Right lobe of liver (tissue), 6 donors: Measurements from ENCODE around the gene MINAR1. TPM values are rescaled to one million over a fixed set of nuclear protein-coding genes. Genes with fewer than 3 reads are reported as not detected.

Experiments used
- ATAC-seq, 4 donors: fragments of 200-7000 bp; cut with Tn5 transposase; one replicate each; pipeline ENCODE4 v1.9.1; 2020; ENCODE audit warnings: mild to moderate bottlenecking in 4 of 4, moderate library complexity in 4 of 4
- DNase-seq, 3 donors: peaks; one replicate each; pipeline ENCODE4 v3.0.0-alpha.2; 2020
- H3K27ac ChIP-seq, 3 donors: fragments of 200-600 bp; one replicate each; pipeline ENCODE4 v1.8.0; 2022
- H3K27me3 ChIP-seq, 2 donors: fragments of 200-600 bp; one replicate each; pipeline ENCODE4 v1.8.0; 2022
- H3K36me3 ChIP-seq, 4 donors: fragments of 200-600 bp; sonication (generic) in 1 of 4; one replicate each; pipeline versions ENCODE4 v1.5.1 to v1.8.0; 2017 to 2022; ENCODE audit warnings: control low read depth in 1 of 4
- H3K4me1 ChIP-seq, 4 donors: fragments of 200-600 bp; sonication (generic) in 1 of 4; one replicate each; pipeline versions ENCODE4 v1.5.1 to v1.8.0; 2017 to 2022; ENCODE audit warnings: control low read depth in 1 of 4
- H3K4me3 ChIP-seq, 3 donors: fragments of 200-600 bp; one replicate each; pipeline ENCODE4 v1.8.0; 2022
- H3K9me3 ChIP-seq, 4 donors: fragments of 200-600 bp; sonication (generic) in 1 of 4; one replicate each; pipeline versions ENCODE4 v1.5.1 to v1.8.0; 2017 to 2022; ENCODE audit warnings: control low read depth in 1 of 4
- CTCF ChIP-seq, 4 donors: fragments of 200-600 bp in 3 of 4; fragments of 450-650 bp in 1 of 4; IDR thresholded peaks; one replicate each; pipeline versions ENCODE4 v1.5.1 to v1.8.0; 2016 to 2022; ENCODE audit warnings: antibody characterized with exemption in 4 of 4, mild to moderate bottlenecking in 2 of 4
- POLR2A ChIP-seq: fragments of 450-650 bp; IDR thresholded peaks from one replicate; pipeline ENCODE4 v1.6.1; 2017; ENCODE audit warnings: antibody characterized with exemption, mild to moderate bottlenecking
- WGBS: methylation state at CpG from one replicate; pipeline ENCODE4 v1.1.6; 2018; ENCODE audit warnings: low coverage, low lambda C conversion rate; ENCODE audit not compliant: insufficient coverage; ENCODE audit errors: missing lambda C conversion rate; 5-methylcytosine and 5-hydroxymethylcytosine counted together
- intact Hi-C, 2 donors: fragments of 100-400 bp; cut with DNase I; formaldehyde crosslinking; loops; one replicate each; pipeline versions ENCODE4 v1.11.2 to v1.14.1; 2022
- total RNA-seq, 6 experiments: library from RNA; depleted of rRNA in 2 of 6; stranded (reverse); fragments of >200 nt in 2 of 6; fragmentation: NEBNext Ultra II Directional in 3 of 6; extraction: Animal tissue kit (Norgen Biotek cat#: 25700) in 3 of 6; gene quantifications; one replicate each; pipeline versions ENCODE4 v1.1.0 to v1.2.4, GENCODE V29; 2016 to 2023
- donor health status: DM: no; HTN: yes; CAD: no.
- donor health status: DM: no; HTN: no; CAD: no.
- donor health status: DM: no; HTN: no; CAD: no.
- donor health status: DM: no; HTN: yes; CAD: no.
- donor health status: DM: no; HTN: yes; CAD: no.

The MINAR1 gene
- total RNA-seq, 6 experiments from 2014 or later: 0.06 to 0.12 (median 0.07) TPM; not detected in 3

- TF ChIP-seq CTCF (IDR thresholded peaks at IDR 0.05) (no peak), POLR2A (no peak)
- Histone ChIP-seq H3K4me3 (no peak overlapping the region), H3K9me3 (no peaks in the 10 kb centered on the region), H3K27ac (no peak overlapping the region), H3K27me3 (no peaks in the 10 kb centered on the region), H3K4me1 (no peaks in the 10 kb centered on the region), H3K36me3 (no peaks in the 10 kb centered on the region)
- intact Hi-C loops: no loop called here
- DNase-seq: no peak
- WGBS: 63% methylated on average over 1 of the region's 1 CpG
- no peak for ATAC-seq
Observed at GRCh38 chr15:79474252-79474651, 42.1 kb downstream of the MINAR1 start.

GRCh38 chr15:79475306-79475705 is 43.2 kb downstream of the MINAR1 start:
- Histone ChIP-seq H3K9me3 (no peaks in the 10 kb centered on the region), H3K36me3 (no peaks in the 10 kb centered on the region), H3K27me3 (no peaks in the 10 kb centered on the region), H3K4me1 (no peaks in the 10 kb centered on the region), H3K4me3 (no peak overlapping the region), H3K27ac (no peak overlapping the region)
- WGBS: 64% methylated on average over 3 of the region's 3 CpGs
- TF ChIP-seq CTCF (IDR thresholded peaks at IDR 0.05) (no peak), POLR2A (no peak)
- ATAC-seq (no peak), DNase-seq (no peak)
- intact Hi-C loops: no loop called here

- no peaks in the 10 kb centered on the region for H3K27me3 ChIP-seq
- intact Hi-C loops: no loop called here
- H3K36me3 ChIP-seq: no peaks in the 10 kb centered on the region
- no peaks in the 10 kb centered on the region for H3K9me3 ChIP-seq
- DNase-seq (no peak), ATAC-seq (no peak)
- H3K4me1 ChIP-seq: no peaks in the 10 kb centered on the region
- 58% methylated on average over 7 of the region's 7 CpGs for WGBS
- no peak overlapping the region for H3K27ac ChIP-seq
- H3K4me3 ChIP-seq: no peak overlapping the region
- no peak for TF ChIP-seq POLR2A
- TF ChIP-seq CTCF (IDR thresholded peaks at IDR 0.05): no peak
Observed at GRCh38 chr15:79478108-79478507, 46.0 kb downstream of the MINAR1 start.

- ATAC-seq (no peak), DNase-seq (no peak)
- Histone ChIP-seq H3K36me3 (no peaks in the 10 kb centered on the region), H3K9me3 (no peaks in the 10 kb centered on the region), H3K27me3 (no peaks in the 10 kb centered on the region), H3K4me3 (no peak overlapping the region), H3K4me1 (no peaks in the 10 kb centered on the region), H3K27ac (no peak overlapping the region)
- WGBS: 73% methylated on average over 2 of the region's 2 CpGs
- no peak for TF ChIP-seq CTCF (IDR thresholded peaks at IDR 0.05)
- no peak for TF ChIP-seq POLR2A
- intact Hi-C loops: no loop called here
Observed at GRCh38 chr15:79479616-79480015, 47.5 kb downstream of the MINAR1 start.

- DNase-seq: no peak
- H3K27me3 ChIP-seq: no peaks in the 10 kb centered on the region
- no peak for TF ChIP-seq CTCF (IDR thresholded peaks at IDR 0.05)
- TF ChIP-seq POLR2A: no peak
- H3K9me3 ChIP-seq: no peaks in the 10 kb centered on the region
- H3K27ac ChIP-seq: no peak overlapping the region
- H3K4me3 ChIP-seq: no peak overlapping the region
- no peaks in the 10 kb centered on the region for H3K36me3 ChIP-seq
- intact Hi-C loops: no loop called here
- no peaks in the 10 kb centered on the region for H3K4me1 ChIP-seq
- 81% methylated on average over 7 of the region's 7 CpGs for WGBS
- ATAC-seq: no peak
Observed at GRCh38 chr15:79481793-79482192, 49.7 kb downstream of the MINAR1 start.
